Measurements from ENCODE around the gene P2RY12.

- TF ChIP-seq CTCF (IDR thresholded peaks at IDR 0.05; ENCODE audit: extremely low read depth in 1 of 2, insufficient read depth in 1 of 2, low read depth in 1 of 2, low read length in 2 of 2) (no peak), MAX (IDR thresholded peaks at IDR 0.05; ENCODE audit: insufficient read depth, insufficient read length) (no peak), EZH2 (IDR thresholded peaks at IDR 0.05; ENCODE audit: borderline replicate concordance, low read depth, low read length, severe bottlenecking) (no peak)
Measured at GRCh38 chr3:151366993-151367392, 17.6 kb downstream of the P2RY12 start.
